K562 (cell line): ENCODE results near the gene AP1M2. TPM values are rescaled to one million over a fixed set of nuclear protein-coding genes. Genes with fewer than 3 reads are reported as not detected.

Source experiments
- CREM ChIP-seq: IDR thresholded peaks from 2 replicates; pipeline ENCODE4 v1.6.1; 2014; ENCODE audit warnings: antibody characterized with exemption, low read depth
- ETV5 ChIP-seq: sonication (generic); formaldehyde crosslinking; IDR thresholded peaks from 2 replicates; pipeline ENCODE4 v1.4.0; 2020; ENCODE audit warnings: low read depth, mild to moderate bottlenecking, missing genetic modification reagents
- FOXM1 ChIP-seq, 2 experiments: fragments of 450-650 bp in 1 of 2; sonication (generic) in 1 of 2; formaldehyde crosslinking in 1 of 2; IDR thresholded peaks; 2 replicates each; pipeline versions ENCODE4 v1.6.1 to v1.9.0; 2017 to 2022; ENCODE audit warnings: low read depth in 2 of 2, mild to moderate bottlenecking in 2 of 2, missing genetic modification reagents in 1 of 2, moderate library complexity in 1 of 2
- KDM1A ChIP-seq, 2 experiments: fragments of 450-650 bp; IDR thresholded peaks; 2 replicates each; pipeline ENCODE4 v1.6.1; 2016; ENCODE audit warnings: mild to moderate bottlenecking in 2 of 2
- MEIS2 ChIP-seq: fragments of 450-650 bp; IDR thresholded peaks from 2 replicates; pipeline ENCODE4 v1.6.1; 2014; ENCODE audit warnings: mild to moderate bottlenecking; ENCODE audit not compliant: partially characterized antibody
- MNT ChIP-seq, 2 experiments: fragments of 450-650 bp; conservative IDR thresholded peaks; 2 replicates each; pipeline ENCODE4 v1.6.1; 2017; ENCODE audit warnings: mild to moderate bottlenecking in 2 of 2, moderate library complexity in 2 of 2
- POLR2B ChIP-seq: fragments of 450-650 bp; IDR thresholded peaks from 2 replicates; pipeline ENCODE4 v1.6.1; 2018; ENCODE audit warnings: low read depth; ENCODE audit not compliant: partially characterized antibody
- RNF2 ChIP-seq: sonication (generic); IDR thresholded peaks from 2 replicates; pipeline ENCODE4 v1.6.1; 2016
- STAT5A ChIP-seq: IDR thresholded peaks from 2 replicates; pipeline ENCODE4 v1.6.1; 2012; ENCODE audit warnings: low read length, inconsistent platforms, borderline replicate concordance
- TCF3 ChIP-seq: sonication (generic); formaldehyde crosslinking; IDR thresholded peaks from 2 replicates; pipeline ENCODE4 v1.4.0; 2020; ENCODE audit warnings: mild to moderate bottlenecking, missing genetic modification reagents
- ZNF133 ChIP-seq: fragments of 250-450 bp; sonication (Bioruptor Pico); IDR thresholded peaks from 2 replicates; pipeline ENCODE4 v1.4.0; 2020; ENCODE audit warnings: mild to moderate bottlenecking
- ZNF316 ChIP-seq: fragments of 450-650 bp; IDR thresholded peaks from 2 replicates; pipeline ENCODE4 v1.6.1; 2016
- ZNF699 ChIP-seq: fragments of 250-450 bp; sonication (Bioruptor Pico); IDR thresholded peaks from 2 replicates; pipeline ENCODE4 v1.8.0; 2021; ENCODE audit warnings: mild to moderate bottlenecking, moderate library complexity; ENCODE audit not compliant: insufficient replicate concordance
- polyA plus RNA-seq, 8 experiments: library from polyadenylated mRNA; depleted of rRNA in 4 of 8; stranded (reverse) in 5 of 8; unstranded in 3 of 8; fragments of >200 nt; fragmentation: Nextera tagmentation in 2 of 8; fragmentation: Illumina TruSeq in 1 of 8; extraction: Ambion mirVana in 2 of 8; extraction: Trizol in 1 of 8; gene quantifications; 2 replicates each; pipeline versions ENCODE4 v1.2.1 to v1.2.3, GENCODE V29; 2011 to 2014; ENCODE audit warnings: inconsistent platforms in 1 of 8, missing spikeins in 1 of 8
- total RNA-seq, 7 experiments: library from RNA; depleted of rRNA in 6 of 7; stranded (reverse); fragments of >200 nt in 6 of 7; fragmentation: Illumina TruSeq in 2 of 7; extraction: Trizol in 2 of 7; gene quantifications; 2 replicates each; pipeline versions ENCODE4 v1.2.1 to v1.2.3, GENCODE V29; 2011 to 2021; ENCODE audit warnings: low replicate concordance in 1 of 7

The AP1M2 gene
- total and polyA plus RNA-seq, 9 of the 15 experiments (the other 6 are each of a cell fraction or from before 2014, with no cell fraction given), result 0.33 to 1.4 (median 0.89) TPM; not detected in 1

DNA sequence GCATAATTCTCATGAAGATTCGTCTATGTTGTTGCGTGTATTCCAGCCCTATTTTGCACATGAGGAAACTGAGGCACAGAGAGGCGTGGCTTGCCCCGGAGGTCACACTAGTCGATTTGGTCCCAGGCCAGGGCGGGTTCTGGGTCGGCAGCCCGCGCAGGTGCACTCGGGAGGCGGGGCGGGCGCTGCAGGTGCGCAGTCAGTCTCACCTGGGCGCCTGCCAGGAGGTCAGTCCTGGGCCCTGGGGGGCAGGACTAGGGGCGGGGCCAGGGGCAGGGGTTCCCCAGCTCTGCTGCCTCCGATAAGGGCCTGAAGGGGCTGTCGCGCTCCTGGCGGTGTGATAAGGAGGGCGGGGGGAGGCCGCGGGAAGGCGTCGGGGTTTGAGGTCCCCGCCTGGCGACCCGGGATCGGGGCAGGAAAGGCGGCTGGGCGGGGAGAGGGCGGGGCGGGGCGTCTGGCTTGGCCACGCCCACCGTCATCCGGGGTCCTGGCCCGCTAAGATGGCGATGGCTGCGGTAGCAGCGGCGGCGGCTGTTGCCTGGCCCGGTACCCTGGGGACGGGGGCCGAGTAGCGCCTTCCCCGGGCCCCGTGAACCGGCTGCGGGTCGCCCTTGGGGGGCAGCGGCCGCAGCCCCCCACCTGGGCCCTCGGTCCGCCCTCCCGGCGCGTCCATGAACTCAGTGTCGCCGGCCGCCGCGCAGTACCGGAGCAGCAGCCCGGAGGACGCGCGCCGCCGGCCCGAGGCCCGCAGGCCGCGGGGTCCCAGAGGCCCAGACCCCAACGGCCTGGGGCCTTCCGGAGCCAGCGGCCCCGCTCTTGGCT lies 43.5 kb downstream of the AP1M2 start, which contains the start of gene ATG4D (continued):
- TF ChIP-seq KDM1A (IDR thresholded peaks at IDR 0.05), result peak in 1 of 2 experiments; percentile 76; a peak in 3 of 4 replicates
- TF ChIP-seq ZNF133 (CRISPR knock-in tag), result no peak
- TF ChIP-seq POLR2B, result peak; percentile 63
- TF ChIP-seq ZNF699, result no peak
- peak; percentile 4 for TF ChIP-seq MEIS2
- peak; percentile 70; the same call in 1 of the 2 replicates for TF ChIP-seq STAT5A
- TF ChIP-seq FOXM1 (IDR thresholded peaks at IDR 0.05; ENCODE audit: low read depth), result peak; percentile 68
- 0 out of 2 replicates have a peak, but pooled peaks have one; percentile 34 for TF ChIP-seq FOXM1 (CRISPR knock-in tag; IDR thresholded peaks at IDR 0.05; ENCODE audit: low read depth)
- peak; percentile 32; the same call in 1 of the 2 replicates for TF ChIP-seq ETV5 (CRISPR knock-in tag)
- TF ChIP-seq TCF3, result peak; percentile 97
- peak; percentile 22 for TF ChIP-seq ZNF316
- peak; percentile 67 for TF ChIP-seq CREM
- TF ChIP-seq RNF2, result peak; percentile 76; the same call in 1 of the 2 replicates
- TF ChIP-seq MNT (conservative IDR thresholded peaks at IDR 0.05), result peak in 1 of 2 experiments; percentile 66; a peak in 2 of 4 replicates
- TF ChIP-seq, all 486 proteins: peak for 113
